ENCODE results near the gene SMIM17. TPM values are rescaled to one million over a fixed set of nuclear protein-coding genes. Genes with fewer than 3 reads are reported as not detected.

Gene SMIM17
- total RNA-seq, 1 donor from 2014 or later: 0.31 TPM

Other genes starting within 250 kb of the SMIM17 start
- 3.4 TPM for gene ZNF582, start 249.6 kb upstream of the SMIM17 start, total RNA-seq
- 8.1 TPM for gene ZNF583, start 238.8 kb upstream of the SMIM17 start, total RNA-seq
- gene ZNF667, start 165.8 kb upstream of the SMIM17 start, total RNA-seq: 9.6 TPM
- 8.6 TPM for gene ZNF471, start 135.3 kb upstream of the SMIM17 start, total RNA-seq
- gene ZFP28, start 104.2 kb upstream of the SMIM17 start, total RNA-seq: 19.9 TPM
- gene ZNF470, start 75.7 kb upstream of the SMIM17 start, total RNA-seq: 5.5 TPM
- gene ZNF71, start 47.9 kb upstream of the SMIM17 start, total RNA-seq: 10.5 TPM
- gene ZNF835, start 28.6 kb downstream of the SMIM17 start, total RNA-seq: 5.0 TPM
- gene PEG3, start 197.6 kb downstream of the SMIM17 start, total RNA-seq: 332 TPM
- 6.1 TPM for gene ZIM2, start 197.6 kb downstream of the SMIM17 start, total RNA-seq